Muscle layer of duodenum (tissue), 2 donors: ENCODE results near the gene LDB3.

ENCODE experiments used
- H3K27ac ChIP-seq: one replicate; pipeline ENCODE4 v1.7.0; 2013; ENCODE audit warnings: mild to moderate bottlenecking, low read length
- H3K27me3 ChIP-seq: one replicate; pipeline ENCODE4 v1.7.0; 2013; ENCODE audit warnings: low read depth, mild to moderate bottlenecking, control low read depth, low read length
- H3K36me3 ChIP-seq, 2 donors: one replicate each; pipeline ENCODE4 v1.7.0; 2013; ENCODE audit warnings: low read length in 2 of 2, control low read depth in 1 of 2, mild to moderate bottlenecking in 1 of 2; ENCODE audit not compliant: insufficient read depth in 2 of 2, control insufficient read depth in 1 of 2
- H3K4me1 ChIP-seq, 2 donors: one replicate each; pipeline ENCODE4 v1.7.0; 2013; ENCODE audit warnings: low read length in 2 of 2, mild to moderate bottlenecking in 2 of 2, control low read depth in 1 of 2, moderate library complexity in 1 of 2; ENCODE audit not compliant: insufficient read depth in 2 of 2, control insufficient read depth in 1 of 2
- H3K4me3 ChIP-seq, 2 donors: one replicate each; pipeline ENCODE4 v1.7.0; 2013; ENCODE audit warnings: low read length in 2 of 2, low read depth in 1 of 2, mild to moderate bottlenecking in 1 of 2
- H3K9me3 ChIP-seq, 2 donors: one replicate each; pipeline ENCODE4 v1.7.0; 2013; ENCODE audit warnings: low read length in 2 of 2, control low read depth in 1 of 2, mild to moderate bottlenecking in 1 of 2; ENCODE audit not compliant: control insufficient read depth in 1 of 2
- donor health status: healthy.

LDB3 gene

DNA sequence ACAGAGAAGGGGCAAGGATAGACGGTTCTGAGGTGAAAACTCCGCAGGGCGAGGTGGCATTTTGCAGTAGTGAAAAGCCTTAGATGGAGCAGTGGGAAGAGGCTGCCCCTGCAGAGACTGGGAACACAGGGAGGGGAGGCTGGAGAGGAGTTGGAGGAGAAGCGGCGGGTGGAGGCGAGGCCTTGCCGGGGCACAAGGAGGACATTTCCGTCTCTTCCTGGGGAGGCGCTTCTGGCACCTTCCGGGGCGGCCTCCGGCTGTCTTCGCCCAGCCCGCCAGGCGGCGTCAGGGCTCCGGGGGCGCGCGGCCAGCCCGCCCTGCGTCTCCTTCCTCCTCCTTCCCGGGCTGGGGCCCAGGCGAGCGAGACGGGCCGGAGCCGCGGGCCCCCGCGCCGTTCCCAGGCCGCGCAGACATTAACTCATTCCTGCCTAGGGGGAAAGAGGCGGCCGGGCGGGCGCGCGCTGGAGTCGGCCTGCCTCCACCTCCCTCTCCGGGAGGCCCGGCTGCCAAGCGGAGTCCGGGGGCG lies 42.7 kb downstream of the LDB3 start:
- Histone ChIP-seq H3K27ac (peak overlapping the region; percentile 80), H3K27me3 (no peaks in the 10 kb centered on the region), H3K4me1 (peaks cover 4 to 19% of the 10 kb centered on the region in 2 donors), H3K9me3 (no peaks in the 10 kb centered on the region), H3K36me3 (peaks cover 0 to 4% of the 10 kb centered on the region in 2 donors), H3K4me3 (peak overlapping the region; percentile 47 to 68)

DNA sequence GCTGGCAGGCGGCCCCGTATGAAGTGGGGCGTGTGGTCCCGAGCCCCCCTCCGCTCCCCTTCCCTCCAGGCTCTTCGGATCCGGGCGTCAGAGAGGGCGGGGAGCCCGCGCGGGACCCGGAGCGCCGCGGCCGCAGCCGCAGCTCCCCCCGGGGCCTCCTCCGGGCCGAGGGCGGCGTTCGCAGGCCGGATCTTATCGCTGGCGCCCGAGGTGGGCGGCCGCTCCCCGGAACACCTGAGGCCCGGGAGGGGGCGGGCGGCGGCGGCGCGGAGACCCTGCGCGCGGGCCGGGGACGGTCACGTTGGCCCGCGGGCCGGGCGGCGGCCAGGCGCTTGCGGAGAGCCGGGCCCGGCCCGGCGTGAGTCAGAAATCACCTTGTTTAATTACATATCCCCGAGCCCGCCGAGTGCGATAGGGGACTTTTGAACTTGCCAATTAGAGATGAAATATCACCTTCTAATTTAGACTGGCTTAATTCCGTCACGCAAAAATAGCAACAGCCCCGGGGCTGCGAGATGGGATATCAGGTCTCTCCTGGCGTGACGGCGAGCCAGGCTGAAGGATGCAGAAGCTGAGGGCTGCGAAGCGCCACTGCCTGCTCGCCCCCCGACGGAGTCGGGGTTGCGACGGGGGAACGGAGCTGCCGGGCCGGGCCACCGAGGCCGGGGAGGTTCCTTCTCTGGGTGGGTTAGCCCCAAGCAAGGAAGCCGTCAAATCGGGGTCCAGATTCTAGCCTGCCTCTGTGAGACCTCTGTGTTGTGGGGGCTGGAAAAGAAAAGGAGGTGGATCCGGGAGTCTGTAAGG lies 43.4 kb downstream of the LDB3 start:
- H3K36me3 ChIP-seq: peaks cover 0 to under 1% of the 10 kb centered on the region in 2 donors
- H3K4me3 ChIP-seq: peak overlapping the region; percentile 62 to 68
- no peaks in the 10 kb centered on the region for H3K27me3 ChIP-seq
- H3K9me3 ChIP-seq: no peaks in the 10 kb centered on the region
- peaks cover 4 to 19% of the 10 kb centered on the region in 2 donors for H3K4me1 ChIP-seq
- H3K27ac ChIP-seq: peak overlapping the region; percentile 93

DNA sequence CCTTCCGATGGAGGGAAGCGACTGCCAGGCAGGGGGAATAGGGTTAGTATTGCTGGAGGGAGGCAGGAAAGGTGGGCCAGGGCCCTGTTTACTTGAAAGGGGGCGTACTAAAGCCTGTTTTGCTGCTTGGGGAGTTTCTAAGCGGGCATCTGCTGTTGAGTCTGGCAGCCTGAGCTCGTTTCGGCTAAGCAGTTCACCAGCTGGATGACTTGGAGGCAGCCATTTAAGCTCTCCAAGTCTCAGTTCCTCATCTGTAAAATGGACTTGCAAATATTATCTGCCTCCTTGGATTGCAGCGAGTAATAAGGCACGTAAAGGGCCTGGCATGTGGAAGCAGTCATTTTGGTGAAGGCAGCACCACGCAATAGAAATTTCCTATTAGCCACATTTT lies 44.0 kb downstream of the LDB3 start:
- H3K4me1 ChIP-seq: peaks cover 4 to 19% of the 10 kb centered on the region in 2 donors
- H3K36me3 ChIP-seq: no peaks in the 10 kb centered on the region
- peak overlapping the region; percentile 62 to 68 for H3K4me3 ChIP-seq
- peak overlapping the region; percentile 93 for H3K27ac ChIP-seq
- no peaks in the 10 kb centered on the region for H3K9me3 ChIP-seq
- no peaks in the 10 kb centered on the region for H3K27me3 ChIP-seq

DNA sequence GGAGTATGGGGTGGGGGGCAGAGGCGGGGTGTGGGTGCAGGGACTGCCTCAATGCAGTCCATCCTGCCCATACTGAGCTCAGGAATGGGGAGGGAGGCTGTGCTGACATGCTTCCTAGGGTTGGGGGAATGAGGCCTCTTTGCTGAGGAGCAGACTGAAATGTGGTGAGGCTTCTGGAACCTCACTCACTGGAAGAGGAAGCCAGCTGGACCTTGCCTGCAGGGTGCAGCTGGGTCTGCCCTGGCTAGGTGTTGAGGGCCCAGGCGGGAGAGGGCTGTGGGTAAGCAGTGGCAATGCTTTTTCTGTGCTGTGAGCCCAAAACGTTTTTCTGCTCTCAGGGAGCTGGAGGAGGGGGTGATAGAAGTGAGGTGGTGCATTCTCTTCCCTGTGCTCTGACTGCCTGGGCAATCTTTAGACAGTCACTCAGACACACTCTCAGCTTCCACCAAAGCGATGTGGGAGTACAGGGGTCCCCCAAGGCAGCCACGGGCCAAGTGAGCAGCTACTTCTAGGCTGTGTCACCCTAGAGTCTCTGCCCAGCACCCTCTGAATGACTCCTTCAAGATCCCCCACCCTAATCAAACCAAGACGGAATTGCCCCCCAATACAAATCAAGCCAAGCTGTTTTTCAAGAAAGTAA lies 47.0 kb downstream of the LDB3 start:
- Histone ChIP-seq H3K36me3 (no peaks in the 10 kb centered on the region), H3K27ac (no peak overlapping the region), H3K4me3 (no peak overlapping the region), H3K27me3 (no peaks in the 10 kb centered on the region), H3K9me3 (no peaks in the 10 kb centered on the region), H3K4me1 (peaks cover 4 to 18% of the 10 kb centered on the region in 2 donors)

DNA sequence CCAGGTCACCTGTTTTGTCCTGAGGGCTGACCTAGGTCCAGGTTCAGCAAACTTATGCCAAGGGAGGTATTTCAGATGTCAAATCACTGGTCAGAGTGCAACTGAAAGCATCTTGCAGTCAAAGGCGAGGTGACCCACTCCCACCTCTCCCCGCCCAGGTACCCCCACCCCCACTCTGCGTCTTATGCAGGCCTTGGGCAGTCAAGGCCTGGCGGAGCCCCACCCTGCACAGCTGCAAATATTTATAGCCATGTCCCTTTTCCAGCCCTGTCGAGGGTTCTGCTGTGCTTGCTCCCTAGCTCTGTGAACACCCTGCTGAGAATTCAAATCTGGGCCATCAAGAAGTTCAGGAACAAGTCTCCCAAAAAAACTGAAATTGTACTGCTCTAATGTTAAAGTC lies 47.5 kb downstream of the LDB3 start:
- Histone ChIP-seq H3K4me3 (no peak overlapping the region), H3K36me3 (no peaks in the 10 kb centered on the region), H3K9me3 (no peaks in the 10 kb centered on the region), H3K27ac (no peak overlapping the region), H3K27me3 (no peaks in the 10 kb centered on the region), H3K4me1 (peaks cover under 1 to 13% of the 10 kb centered on the region in 2 donors)

DNA sequence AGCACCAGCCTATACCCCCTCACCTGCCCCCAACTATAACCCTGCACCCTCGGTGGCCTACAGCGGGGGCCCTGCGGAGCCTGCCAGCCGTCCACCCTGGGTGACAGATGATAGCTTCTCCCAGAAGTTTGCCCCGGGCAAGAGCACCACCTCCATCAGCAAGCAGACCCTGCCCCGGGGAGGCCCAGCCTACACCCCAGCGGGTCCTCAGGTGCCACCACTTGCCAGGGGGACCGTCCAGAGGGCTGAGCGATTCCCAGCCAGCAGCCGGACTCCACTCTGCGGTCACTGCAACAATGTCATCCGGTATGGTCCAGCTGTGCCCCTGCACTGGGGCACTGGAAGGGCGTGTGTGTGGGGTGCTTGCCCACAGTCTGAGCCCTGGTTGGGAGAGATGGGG lies 48.2 kb downstream of the LDB3 start:
- Histone ChIP-seq H3K36me3 (no peaks in the 10 kb centered on the region), H3K4me1 (peaks cover 0 to 10% of the 10 kb centered on the region in 2 donors), H3K27ac (no peak overlapping the region), H3K27me3 (peaks cover 2% of the 10 kb centered on the region), H3K9me3 (no peaks in the 10 kb centered on the region), H3K4me3 (no peak overlapping the region)

DNA sequence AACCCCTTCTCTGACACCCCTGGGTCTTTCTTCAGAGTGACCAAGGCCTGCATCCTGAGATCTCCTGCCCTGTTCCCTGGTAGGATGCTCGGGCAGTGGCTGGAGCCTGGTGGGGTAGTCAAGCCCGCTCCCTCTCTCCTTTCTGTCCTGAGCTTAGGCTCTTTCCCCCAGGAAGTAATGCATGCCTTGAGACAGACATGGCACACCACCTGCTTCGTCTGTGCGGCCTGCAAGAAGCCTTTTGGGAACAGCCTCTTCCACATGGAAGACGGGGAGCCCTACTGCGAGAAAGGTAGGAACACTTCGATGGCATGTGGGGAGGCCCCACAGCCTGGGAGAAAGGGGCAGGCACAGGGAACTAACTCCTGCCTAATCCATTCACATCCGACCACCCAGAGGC lies 50.2 kb downstream of the LDB3 start:
- Histone ChIP-seq H3K4me1 (peaks cover 0 to 4% of the 10 kb centered on the region in 2 donors), H3K27ac (no peak overlapping the region), H3K36me3 (no peaks in the 10 kb centered on the region), H3K4me3 (no peak overlapping the region), H3K27me3 (peaks cover 3% of the 10 kb centered on the region), H3K9me3 (no peaks in the 10 kb centered on the region)

DNA sequence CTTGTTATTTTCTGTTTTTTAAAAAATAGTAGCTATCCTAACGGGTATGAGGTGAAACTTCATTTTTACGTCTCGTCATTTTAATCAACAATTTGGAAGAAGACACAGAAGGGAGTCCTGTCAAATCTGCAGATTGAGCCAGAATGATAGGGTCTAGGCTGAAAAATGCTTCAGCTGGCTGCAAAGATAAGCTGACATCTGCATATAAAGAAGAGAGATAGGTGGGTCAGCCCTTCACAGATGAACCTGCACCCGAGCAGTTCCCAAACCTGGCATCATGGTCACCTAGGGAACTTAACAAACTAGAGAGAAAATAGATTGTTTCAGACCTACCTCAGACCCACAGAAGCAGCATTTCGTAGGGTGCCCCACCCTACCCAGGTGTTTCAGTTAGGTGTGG lies 52.9 kb downstream of the LDB3 start:
- Histone ChIP-seq H3K27me3 (peaks cover 3% of the 10 kb centered on the region), H3K36me3 (no peaks in the 10 kb centered on the region), H3K4me3 (no peak overlapping the region), H3K9me3 (no peaks in the 10 kb centered on the region), H3K27ac (no peak overlapping the region), H3K4me1 (no peaks in the 10 kb centered on the region)

DNA sequence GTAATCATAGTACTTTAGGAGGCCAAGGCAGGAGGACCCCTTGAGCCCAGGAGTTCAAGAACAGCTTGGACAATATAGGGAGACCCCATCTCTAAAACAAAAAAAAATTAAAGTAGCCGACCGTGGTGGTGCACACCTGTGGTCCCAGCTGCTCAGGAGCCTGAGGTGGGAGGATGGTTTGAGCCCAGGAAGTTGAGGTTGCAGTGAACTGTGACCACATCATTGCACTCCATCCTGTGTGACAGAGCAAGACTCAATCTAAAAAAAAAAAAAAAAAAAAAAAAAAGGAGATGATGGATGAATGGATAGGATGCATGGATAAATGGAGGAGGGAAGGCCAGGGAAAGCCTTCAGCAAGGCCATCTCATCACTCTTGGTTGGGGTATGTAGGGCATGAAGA lies 54.7 kb downstream of the LDB3 start:
- no peaks in the 10 kb centered on the region for H3K36me3 ChIP-seq
- H3K9me3 ChIP-seq: no peaks in the 10 kb centered on the region
- no peaks in the 10 kb centered on the region for H3K4me1 ChIP-seq
- H3K27ac ChIP-seq: no peak overlapping the region
- H3K27me3 ChIP-seq: peaks cover 3% of the 10 kb centered on the region
- H3K4me3 ChIP-seq: no peak overlapping the region

DNA sequence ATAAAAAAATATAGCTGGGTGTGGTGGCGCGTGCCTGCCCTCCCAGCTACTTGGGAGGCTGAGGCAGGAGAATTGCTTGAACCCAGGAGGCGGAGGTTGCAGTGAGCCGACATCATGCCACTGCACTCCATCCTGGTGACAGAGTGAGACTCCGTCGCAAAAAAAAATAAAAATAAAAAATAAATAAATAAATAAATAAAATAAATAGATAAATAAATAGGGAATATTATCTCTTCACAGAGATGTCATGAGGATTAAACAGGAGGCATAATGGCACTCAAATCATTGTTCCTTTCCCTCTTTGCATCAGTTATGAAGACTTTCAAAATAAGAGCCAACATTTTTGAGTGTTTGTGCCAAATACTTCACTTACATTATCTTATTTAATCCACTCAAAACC lies 56.1 kb downstream of the LDB3 start:
- H3K4me1 ChIP-seq: no peaks in the 10 kb centered on the region
- H3K36me3 ChIP-seq: no peaks in the 10 kb centered on the region
- H3K27ac ChIP-seq: no peak overlapping the region
- H3K4me3 ChIP-seq: no peak overlapping the region
- H3K27me3 ChIP-seq: peaks cover 3% of the 10 kb centered on the region
- no peaks in the 10 kb centered on the region for H3K9me3 ChIP-seq

DNA sequence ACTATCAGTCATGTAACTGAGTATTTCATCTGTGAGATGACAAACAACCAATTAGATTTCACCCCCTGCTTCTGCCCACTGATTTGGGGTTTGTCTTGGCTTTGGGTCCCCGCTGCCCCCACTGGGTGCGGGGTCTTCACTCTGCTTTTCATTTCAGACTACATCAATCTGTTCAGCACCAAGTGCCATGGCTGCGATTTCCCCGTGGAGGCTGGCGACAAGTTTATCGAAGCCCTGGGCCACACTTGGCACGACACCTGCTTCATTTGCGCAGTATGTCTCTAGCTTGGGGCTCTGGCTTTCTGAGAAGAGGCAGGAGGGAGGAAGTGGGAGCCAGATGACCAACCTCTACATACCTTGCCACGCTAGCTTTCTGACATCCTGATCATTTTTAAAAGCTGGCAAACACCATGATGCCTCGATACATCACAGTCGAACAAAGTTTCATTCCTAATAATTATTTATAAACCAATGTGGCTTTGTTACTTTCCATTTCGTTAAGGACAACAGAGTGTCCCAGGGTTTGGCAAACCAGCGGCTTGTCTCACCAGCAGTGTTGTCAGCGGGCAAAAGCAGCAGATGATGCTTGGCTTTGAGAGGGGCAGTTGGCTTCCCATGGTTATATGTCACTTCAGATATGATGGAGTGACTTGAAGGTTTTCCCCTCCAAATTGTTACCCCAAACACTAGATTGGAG lies 57.8 kb downstream of the LDB3 start:
- Histone ChIP-seq H3K4me1 (no peaks in the 10 kb centered on the region), H3K36me3 (no peaks in the 10 kb centered on the region), H3K27ac (no peak overlapping the region)

More for the DNA sequence above, 57.8 kb downstream of the LDB3 start:
- H3K4me3 ChIP-seq: no peak overlapping the region
- H3K27me3 ChIP-seq: peaks cover 3% of the 10 kb centered on the region
- no peaks in the 10 kb centered on the region for H3K9me3 ChIP-seq
